Osteocyte (in vitro differentiated cells): ENCODE results near the gene ZNF609. TPM values are rescaled to one million over a fixed set of nuclear protein-coding genes. Genes with fewer than 3 reads are reported as not detected.
A peak's percentile ranks its signal among the peaks of the same experiment; 100 is the strongest.

Experiments used
- DNase-seq: peaks from one replicate; pipeline ENCODE4 v3.0.0; 2021; ENCODE audit warnings: mixed read lengths; ENCODE audit not compliant: unreplicated experiment; ENCODE audit errors: extremely low spot score
- H3K27ac Mint-ChIP-seq: one replicate; pipeline ENCODE4 v1.8.0; 2021; ENCODE audit warnings: mild to moderate bottlenecking, mixed read lengths; ENCODE audit not compliant: unreplicated experiment
- H3K27me3 Mint-ChIP-seq: one replicate; pipeline ENCODE4 v1.8.0; 2021; ENCODE audit warnings: mixed read lengths; ENCODE audit not compliant: unreplicated experiment
- H3K36me3 Mint-ChIP-seq: one replicate; pipeline ENCODE4 v1.8.0; 2021; ENCODE audit warnings: mixed read lengths; ENCODE audit not compliant: unreplicated experiment
- H3K4me1 Mint-ChIP-seq: one replicate; pipeline ENCODE4 v1.8.0; 2021; ENCODE audit warnings: mixed read lengths; ENCODE audit not compliant: unreplicated experiment
- H3K4me3 Mint-ChIP-seq: one replicate; pipeline ENCODE4 v1.8.0; 2021; ENCODE audit warnings: mild to moderate bottlenecking, moderate library complexity, mixed read lengths; ENCODE audit not compliant: unreplicated experiment
- H3K9me3 Mint-ChIP-seq: one replicate; pipeline ENCODE4 v1.8.0; 2021; ENCODE audit warnings: mixed read lengths; ENCODE audit not compliant: unreplicated experiment
- CTCF ChIP-seq: fragments of 200-600 bp; sonication (generic); IDR thresholded peaks from 2 replicates; pipeline ENCODE4 v1.5.0; 2021; ENCODE audit warnings: antibody characterized with exemption, mild to moderate bottlenecking, moderate library complexity
- total RNA-seq: library from RNA; stranded (reverse); gene quantifications from 2 replicates; pipeline ENCODE4 v1.2.1, GENCODE V29; 2021

ZNF609 gene
- total RNA-seq, 1 donor from 2014 or later, result 31.7 TPM

GRCh38 chr15:64633332-64633731 lies 173.0 kb downstream of the ZNF609 start:
- Mint-ChIP-seq H3K27me3 (no peaks in the 10 kb centered on the region), H3K4me1 (peaks cover 15% of the 10 kb centered on the region), H3K9me3 (peaks cover 6% of the 10 kb centered on the region), H3K27ac (no peak overlapping the region), H3K36me3 (peaks cover 26% of the 10 kb centered on the region), H3K4me3 (no peak overlapping the region)
- DNase-seq, result no peak
- TF ChIP-seq CTCF, result no peak

DNA sequence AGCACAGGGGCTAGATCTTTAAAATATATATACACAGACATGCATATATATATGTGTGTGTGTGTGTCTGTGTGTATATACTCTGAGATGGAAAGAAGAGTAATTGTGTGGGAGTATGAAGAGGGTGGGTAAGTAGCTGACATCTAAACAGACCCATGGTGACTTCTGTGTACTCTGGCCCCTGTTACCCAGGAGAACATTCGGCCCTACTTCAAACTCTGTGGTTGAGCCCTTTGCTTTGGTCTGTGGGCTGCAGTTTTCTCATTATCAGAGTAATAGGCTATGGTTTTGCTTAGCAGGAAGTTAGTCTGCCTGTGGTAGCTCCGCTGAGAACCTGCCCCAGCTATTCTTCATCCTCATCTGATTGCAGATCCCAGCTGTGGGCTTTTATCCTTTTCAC lies 173.6 kb downstream of the ZNF609 start:
- TF ChIP-seq CTCF, result no peak
- H3K27ac Mint-ChIP-seq, result peak overlapping the region; percentile 29
- H3K4me3 Mint-ChIP-seq, result no peak overlapping the region
- H3K36me3 Mint-ChIP-seq, result peaks cover 23% of the 10 kb centered on the region
- H3K9me3 Mint-ChIP-seq, result peaks cover 6% of the 10 kb centered on the region
- peaks cover 15% of the 10 kb centered on the region for H3K4me1 Mint-ChIP-seq
- no peak for DNase-seq
- H3K27me3 Mint-ChIP-seq, result no peaks in the 10 kb centered on the region

- Mint-ChIP-seq H3K27me3 (no peaks in the 10 kb centered on the region), H3K36me3 (peaks cover 25% of the 10 kb centered on the region), H3K4me3 (no peak overlapping the region), H3K27ac (peak overlapping the region; percentile 29), H3K4me1 (peaks cover 21% of the 10 kb centered on the region), H3K9me3 (peaks cover 6% of the 10 kb centered on the region)
- no peak for TF ChIP-seq CTCF
- DNase-seq, result no peak
Measured at GRCh38 chr15:64634576-64635498, 174.5 kb downstream of the ZNF609 start.

GRCh38 chr15:64635499-64636495 lies 175.4 kb downstream of the ZNF609 start:
- Mint-ChIP-seq H3K27me3 (no peaks in the 10 kb centered on the region), H3K27ac (peak overlapping the region; percentile 23), H3K9me3 (peaks cover 6% of the 10 kb centered on the region), H3K4me1 (peaks cover 30% of the 10 kb centered on the region), H3K36me3 (peaks cover 25% of the 10 kb centered on the region), H3K4me3 (no peak overlapping the region)
- DNase-seq, result no peak
- no peak for TF ChIP-seq CTCF
